Thoracic aorta (tissue), 2 donors: ENCODE results near the gene VAT1L. TPM values are rescaled to one million over a fixed set of nuclear protein-coding genes. Genes with fewer than 3 reads are reported as not detected.

Experiments used
- ATAC-seq: fragments of 150-250 bp; one replicate; pipeline ENCODE4 v1.8.0; 2017; ENCODE audit warnings: low read depth; ENCODE audit not compliant: insufficient number of reproducible peaks, low FRiP score
- DNase-seq: peaks from one replicate; pipeline ENCODE4 v3.0.0-alpha.2; 2020; ENCODE audit warnings: low spot score
- H3K27ac ChIP-seq, 2 donors: fragments of 200-600 bp; sonication (generic); 1 replicate in 1 of 2; 2 replicates in 1 of 2; pipeline ENCODE4 v1.5.1; 2016; ENCODE audit warnings: mild to moderate bottlenecking in 2 of 2, moderate library complexity in 2 of 2
- H3K27me3 ChIP-seq: fragments of 200-600 bp; sonication (generic); replicated peaks from 2 replicates; pipeline ENCODE4 v1.6.0; 2016; ENCODE audit warnings: mild to moderate bottlenecking; ENCODE audit not compliant: insufficient read depth
- H3K36me3 ChIP-seq: fragments of 200-600 bp; sonication (generic); one replicate; pipeline ENCODE4 v1.5.1; 2016
- H3K4me1 ChIP-seq, 2 donors: fragments of 200-600 bp; sonication (generic); 1 replicate in 1 of 2; 2 replicates in 1 of 2; pipeline versions ENCODE4 v1.5.1 to v1.6.0; 2016; ENCODE audit warnings: low read depth in 2 of 2, mild to moderate bottlenecking in 1 of 2; ENCODE audit not compliant: control insufficient read depth in 1 of 2
- H3K4me3 ChIP-seq: fragments of 200-600 bp; sonication (generic); 2 replicates; pipeline ENCODE4 v1.5.1; 2016; ENCODE audit warnings: mild to moderate bottlenecking
- H3K9me3 ChIP-seq: fragments of 200-600 bp; sonication (generic); 2 replicates; pipeline ENCODE4 v1.5.1; 2016
- total RNA-seq, 2 donors: library from RNA; depleted of rRNA; stranded (reverse); fragments of >200 nt; gene quantifications; one replicate each; pipeline versions ENCODE4 v1.1.0 to v1.2.3, GENCODE V29; 2016
- TF ChIP-seq, protein P1 (sequence below): fragments of 200-600 bp; sonication (generic); IDR thresholded peaks from one replicate; pipeline ENCODE4 v1.5.1; 2019; ENCODE audit warnings: antibody characterized with exemption

Gene VAT1L
- total RNA-seq, 2 donors from 2014 or later = 10.4 to 27.1 TPM

DNA sequence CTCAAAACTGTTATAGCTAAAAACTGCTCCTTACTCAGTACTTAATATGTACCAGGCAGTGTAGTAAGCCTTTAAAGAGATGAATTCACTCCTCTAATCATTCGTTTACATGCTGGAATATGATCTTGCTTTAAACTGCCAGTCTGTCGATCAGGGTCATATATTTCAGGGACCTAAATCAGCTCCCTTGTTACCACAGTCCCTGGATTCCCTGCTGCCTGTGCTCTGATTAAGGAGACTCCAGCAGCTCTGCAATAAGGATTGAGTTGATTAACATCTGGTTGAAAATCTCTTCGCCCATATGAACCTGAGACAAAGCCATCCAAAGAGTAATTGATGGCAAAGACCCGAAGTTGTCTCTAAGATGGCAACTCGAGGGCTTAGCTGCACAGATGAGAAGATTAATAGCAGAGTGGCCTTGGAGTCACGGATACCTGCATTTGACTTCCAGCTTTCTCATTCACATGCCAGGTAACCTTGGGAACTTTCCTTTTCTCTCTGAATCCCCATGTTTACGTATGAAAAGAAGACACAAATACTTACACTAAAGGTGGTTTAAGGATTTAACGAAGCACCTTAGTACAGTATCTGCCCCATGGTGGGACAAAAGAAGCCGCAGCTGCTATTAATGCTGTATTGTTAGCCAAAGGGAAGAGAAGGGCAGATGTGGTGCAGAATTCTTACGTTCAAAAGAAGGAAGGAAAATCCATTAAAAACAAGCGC lies 68.2 kb downstream of the VAT1L start:
- Histone ChIP-seq H3K27ac (no peak overlapping the region), H3K36me3 (no peaks in the 10 kb centered on the region), H3K27me3 (no peaks in the 10 kb centered on the region), H3K4me3 (no peak overlapping the region), H3K4me1 (peaks cover 0 to 12% of the 10 kb centered on the region in 2 donors), H3K9me3 (no peaks in the 10 kb centered on the region)
- TF ChIP-seq, protein P1, sequence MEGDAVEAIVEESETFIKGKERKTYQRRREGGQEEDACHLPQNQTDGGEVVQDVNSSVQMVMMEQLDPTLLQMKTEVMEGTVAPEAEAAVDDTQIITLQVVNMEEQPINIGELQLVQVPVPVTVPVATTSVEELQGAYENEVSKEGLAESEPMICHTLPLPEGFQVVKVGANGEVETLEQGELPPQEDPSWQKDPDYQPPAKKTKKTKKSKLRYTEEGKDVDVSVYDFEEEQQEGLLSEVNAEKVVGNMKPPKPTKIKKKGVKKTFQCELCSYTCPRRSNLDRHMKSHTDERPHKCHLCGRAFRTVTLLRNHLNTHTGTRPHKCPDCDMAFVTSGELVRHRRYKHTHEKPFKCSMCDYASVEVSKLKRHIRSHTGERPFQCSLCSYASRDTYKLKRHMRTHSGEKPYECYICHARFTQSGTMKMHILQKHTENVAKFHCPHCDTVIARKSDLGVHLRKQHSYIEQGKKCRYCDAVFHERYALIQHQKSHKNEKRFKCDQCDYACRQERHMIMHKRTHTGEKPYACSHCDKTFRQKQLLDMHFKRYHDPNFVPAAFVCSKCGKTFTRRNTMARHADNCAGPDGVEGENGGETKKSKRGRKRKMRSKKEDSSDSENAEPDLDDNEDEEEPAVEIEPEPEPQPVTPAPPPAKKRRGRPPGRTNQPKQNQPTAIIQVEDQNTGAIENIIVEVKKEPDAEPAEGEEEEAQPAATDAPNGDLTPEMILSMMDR = no peak
- ATAC-seq (no peak), DNase-seq (no peak)

DNA sequence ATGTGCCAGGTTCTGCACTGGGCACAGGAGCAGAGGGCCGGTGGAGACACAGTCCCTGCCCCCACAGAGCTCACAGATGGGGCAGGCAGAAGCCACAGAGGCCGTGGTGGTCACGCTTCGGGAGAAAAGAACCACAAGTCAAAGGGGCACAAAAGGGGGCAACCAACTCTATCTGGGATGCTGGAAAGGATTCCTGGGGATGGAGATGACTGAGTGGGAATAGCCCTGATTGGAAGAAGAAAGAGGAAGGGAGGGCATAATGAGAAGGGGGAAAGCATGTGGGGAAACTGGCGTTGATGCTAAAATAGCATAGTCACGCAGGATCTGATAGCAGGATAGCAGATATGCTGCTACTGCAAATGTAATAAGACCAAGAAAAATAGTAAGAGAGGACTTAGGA lies 69.7 kb downstream of the VAT1L start:
- ATAC-seq (no peak), DNase-seq (no peak)
- peaks cover 0 to 12% of the 10 kb centered on the region in 2 donors for H3K4me1 ChIP-seq
- TF ChIP-seq, protein P1 = no peak
- H3K36me3 ChIP-seq = no peaks in the 10 kb centered on the region
- no peaks in the 10 kb centered on the region for H3K9me3 ChIP-seq
- no peak overlapping the region for H3K27ac ChIP-seq
- no peaks in the 10 kb centered on the region for H3K27me3 ChIP-seq
- H3K4me3 ChIP-seq = no peak overlapping the region

DNA sequence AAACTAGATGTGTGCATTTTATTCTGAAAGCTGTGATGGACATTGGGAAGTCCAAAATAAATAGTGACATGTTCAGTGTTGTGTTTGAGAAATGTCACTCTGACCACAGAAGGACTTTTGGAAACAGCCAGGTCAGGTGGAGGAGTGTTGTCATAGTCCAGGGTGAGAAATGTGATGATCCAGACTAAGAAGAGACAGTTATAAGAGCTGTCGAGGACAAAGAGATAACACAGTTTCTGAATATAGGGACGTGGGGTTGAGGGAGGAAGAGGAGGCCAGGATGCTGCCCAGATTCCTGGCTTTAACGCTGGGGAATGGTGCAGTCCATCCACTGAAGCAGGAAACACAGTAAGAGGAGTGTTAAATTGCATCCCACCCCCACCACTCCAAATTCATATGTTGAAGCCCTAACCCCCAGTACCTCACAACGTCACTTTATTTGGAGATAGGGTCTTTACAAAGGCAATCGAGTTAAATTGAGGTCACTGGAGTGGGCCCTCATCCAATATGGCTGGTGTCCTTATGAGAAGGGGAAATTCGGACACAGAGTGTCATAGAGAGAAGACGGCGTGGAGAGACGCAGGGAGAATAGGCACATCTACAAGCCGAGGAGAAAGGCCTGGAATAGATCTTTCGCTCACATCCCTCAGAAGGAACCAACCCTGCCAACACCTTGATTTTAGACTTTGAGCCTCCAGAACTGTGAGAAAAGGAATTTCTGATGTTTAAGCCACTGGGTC lies 71.3 kb downstream of the VAT1L start:
- Histone ChIP-seq H3K36me3 (no peaks in the 10 kb centered on the region), H3K9me3 (no peaks in the 10 kb centered on the region), H3K4me1 (peaks cover 0 to 12% of the 10 kb centered on the region in 2 donors), H3K27me3 (no peaks in the 10 kb centered on the region), H3K27ac (no peak overlapping the region), H3K4me3 (no peak overlapping the region)
- ATAC-seq = no peak
- TF ChIP-seq, protein P1 = no peak
- no peak for DNase-seq

DNA sequence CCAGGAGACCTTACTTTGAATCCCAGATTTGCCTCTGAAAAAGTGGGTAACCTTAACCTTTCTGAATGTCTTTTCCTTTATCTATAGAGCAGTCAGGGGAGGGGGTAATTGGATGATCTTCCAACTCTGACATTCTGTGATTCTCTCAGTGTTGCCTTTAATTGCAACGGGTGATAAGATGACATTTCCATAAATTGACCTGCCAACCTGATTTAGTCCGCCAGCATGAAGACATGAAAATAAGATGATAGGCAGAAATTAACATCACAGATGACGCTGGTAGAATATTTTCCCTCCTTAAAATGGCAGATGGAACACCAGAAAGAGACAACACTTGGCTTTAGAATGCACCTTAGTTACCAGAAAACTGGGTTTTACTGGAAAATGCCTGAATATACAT lies 72.6 kb downstream of the VAT1L start:
- no peak overlapping the region for H3K4me3 ChIP-seq
- no peaks in the 10 kb centered on the region for H3K27me3 ChIP-seq
- TF ChIP-seq, protein P1 = no peak
- H3K9me3 ChIP-seq = no peaks in the 10 kb centered on the region
- ATAC-seq (no peak), DNase-seq (no peak)
- H3K4me1 ChIP-seq = peaks cover 0 to 12% of the 10 kb centered on the region in 2 donors
- no peaks in the 10 kb centered on the region for H3K36me3 ChIP-seq
- no peak overlapping the region for H3K27ac ChIP-seq

DNA sequence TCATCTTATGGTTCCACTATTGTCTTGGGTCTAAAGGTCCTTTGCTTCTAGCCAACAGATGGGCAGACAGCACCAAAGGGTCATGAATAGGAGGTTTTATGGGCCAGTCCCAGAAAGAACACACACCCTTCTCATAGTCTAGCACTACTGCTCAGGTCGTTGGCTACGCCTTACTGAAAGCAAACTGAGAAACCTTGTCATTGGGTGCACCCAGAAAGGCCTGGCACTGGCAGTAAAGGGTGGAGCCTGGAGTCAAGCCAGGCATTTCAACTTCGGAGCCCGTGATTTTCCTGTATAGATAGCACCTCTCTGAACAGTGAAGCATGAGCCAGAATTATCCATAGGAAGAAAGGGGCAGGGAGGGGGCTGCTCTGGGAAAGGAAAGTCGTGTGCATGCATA lies 74.9 kb downstream of the VAT1L start:
- H3K27ac ChIP-seq = no peak overlapping the region
- no peaks in the 10 kb centered on the region for H3K36me3 ChIP-seq
- no peak overlapping the region for H3K4me3 ChIP-seq
- H3K9me3 ChIP-seq = no peaks in the 10 kb centered on the region
- no peak for DNase-seq
- TF ChIP-seq, protein P1 = no peak
- peaks cover 0 to 12% of the 10 kb centered on the region in 2 donors for H3K4me1 ChIP-seq
- H3K27me3 ChIP-seq = no peaks in the 10 kb centered on the region
- no peak for ATAC-seq
